Measurements from ENCODE around the gene NR1D2. TPM values are rescaled to one million over a fixed set of nuclear protein-coding genes. Genes with fewer than 3 reads are reported as not detected.

The NR1D2 gene
- total and polyA plus RNA-seq, 2 donors (not counting 1 experiment from before 2014, with no cell fraction given) = 9.9 to 58.2 TPM

DNA sequence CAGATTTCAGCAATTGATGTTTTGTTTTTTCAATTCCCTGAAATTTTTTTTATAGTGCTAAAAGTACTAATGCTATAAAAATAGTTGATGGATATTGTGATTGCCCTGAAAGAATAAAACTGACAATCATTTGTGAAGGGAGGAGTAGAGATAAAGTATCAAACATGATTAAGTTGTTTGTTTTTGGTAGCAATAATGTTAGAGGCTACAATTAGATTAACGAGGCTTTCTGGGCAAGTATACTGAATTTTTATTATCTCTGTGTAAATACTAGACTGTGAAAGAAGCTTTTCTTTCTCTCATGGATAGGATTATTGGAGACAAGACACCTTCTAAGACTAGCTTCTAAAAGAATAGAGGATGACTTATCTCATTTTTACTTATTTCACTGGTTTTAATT, 15.6 kb downstream of the NR1D2 start:
- TF ChIP-seq EZH2 (IDR thresholded peaks at IDR 0.05; ENCODE audit: borderline replicate concordance, insufficient read depth, low read depth, low read length, poor library complexity, severe bottlenecking) = no peak
- TF ChIP-seq, protein P1, sequence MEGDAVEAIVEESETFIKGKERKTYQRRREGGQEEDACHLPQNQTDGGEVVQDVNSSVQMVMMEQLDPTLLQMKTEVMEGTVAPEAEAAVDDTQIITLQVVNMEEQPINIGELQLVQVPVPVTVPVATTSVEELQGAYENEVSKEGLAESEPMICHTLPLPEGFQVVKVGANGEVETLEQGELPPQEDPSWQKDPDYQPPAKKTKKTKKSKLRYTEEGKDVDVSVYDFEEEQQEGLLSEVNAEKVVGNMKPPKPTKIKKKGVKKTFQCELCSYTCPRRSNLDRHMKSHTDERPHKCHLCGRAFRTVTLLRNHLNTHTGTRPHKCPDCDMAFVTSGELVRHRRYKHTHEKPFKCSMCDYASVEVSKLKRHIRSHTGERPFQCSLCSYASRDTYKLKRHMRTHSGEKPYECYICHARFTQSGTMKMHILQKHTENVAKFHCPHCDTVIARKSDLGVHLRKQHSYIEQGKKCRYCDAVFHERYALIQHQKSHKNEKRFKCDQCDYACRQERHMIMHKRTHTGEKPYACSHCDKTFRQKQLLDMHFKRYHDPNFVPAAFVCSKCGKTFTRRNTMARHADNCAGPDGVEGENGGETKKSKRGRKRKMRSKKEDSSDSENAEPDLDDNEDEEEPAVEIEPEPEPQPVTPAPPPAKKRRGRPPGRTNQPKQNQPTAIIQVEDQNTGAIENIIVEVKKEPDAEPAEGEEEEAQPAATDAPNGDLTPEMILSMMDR (IDR thresholded peaks at IDR 0.05) = no peak
- peaks cover 2 to 45% of the 10 kb centered on the region in 2 experiments for H3K36me3 ChIP-seq (replicated peaks in 1 of 2; ENCODE audit: control extremely low read depth in 1 of 2, control insufficient read depth in 1 of 2, extremely low read depth in 1 of 2, insufficient read depth in 2 of 2, low read length in 1 of 2)
- no peak overlapping the region for H3K9ac ChIP-seq (ENCODE audit: low read length)
- peaks cover 9% of the 10 kb centered on the region for H3K4me1 Mint-ChIP-seq
- no peak overlapping the region for H2AFZ ChIP-seq (ENCODE audit: insufficient read depth, low read depth, low read length, poor library complexity, severe bottlenecking)
- no peak overlapping the region for H3K27ac ChIP-seq (ENCODE audit: low read length in 2 of 2)
- CTCF ChIA-PET = no interaction called here
- DNase-seq = no peak
- intact Hi-C loops (cut with micrococcal nuclease) = no loop called here
- H3K9me3 ChIP-seq (ENCODE audit: control extremely low read depth in 1 of 3, control insufficient read depth in 2 of 3, insufficient read depth in 1 of 3, low read length in 2 of 3) = no peaks in the 10 kb centered on the region
- H3K4me3 ChIP-seq (ENCODE audit: control extremely low read depth in 1 of 5, extremely low read depth in 1 of 5, insufficient read depth in 1 of 5, low read depth in 2 of 5, low read length in 4 of 5) = no peak overlapping the region
- H3K27me3 ChIP-seq (replicated peaks in 1 of 4; ENCODE audit: control extremely low read depth in 1 of 4, control insufficient read depth in 3 of 4, insufficient read depth in 4 of 4, low read length in 3 of 4) = no peaks in the 10 kb centered on the region
- no peaks in the 10 kb centered on the region for H3K9me3 Mint-ChIP-seq (ENCODE audit: insufficient read depth)
- H3K4me3 Mint-ChIP-seq = no peak overlapping the region
- no peak for ATAC-seq (ENCODE audit: low read depth)
- no peak overlapping the region for H3K27ac Mint-ChIP-seq
- no peaks in the 10 kb centered on the region for H3K4me1 ChIP-seq (ENCODE audit: control insufficient read depth in 2 of 2, insufficient read depth in 2 of 2, low read length in 2 of 2)
- POLR2A ChIA-PET = interaction anchor here (0.6 kb wide), 1 partner anchor 115 kb away, joined by 3 read pairs; no protein-coding TSS in a partner anchor
- no CpG with 5 or more reads among the region's 1 CpG for WGBS (ENCODE audit: insufficient coverage)
- no peaks in the 10 kb centered on the region for H3K27me3 Mint-ChIP-seq
- no peak overlapping the region for H3K4me2 ChIP-seq (replicated peaks; ENCODE audit: low read depth, low read length, poor library complexity, severe bottlenecking)
- H3K79me2 ChIP-seq (ENCODE audit: control insufficient read depth, insufficient read depth, low read length) = peaks cover 33% of the 10 kb centered on the region
- H4K20me1 ChIP-seq (ENCODE audit: control insufficient read depth, insufficient read depth, low read length, poor library complexity, severe bottlenecking) = peaks cover 68% of the 10 kb centered on the region

DNA sequence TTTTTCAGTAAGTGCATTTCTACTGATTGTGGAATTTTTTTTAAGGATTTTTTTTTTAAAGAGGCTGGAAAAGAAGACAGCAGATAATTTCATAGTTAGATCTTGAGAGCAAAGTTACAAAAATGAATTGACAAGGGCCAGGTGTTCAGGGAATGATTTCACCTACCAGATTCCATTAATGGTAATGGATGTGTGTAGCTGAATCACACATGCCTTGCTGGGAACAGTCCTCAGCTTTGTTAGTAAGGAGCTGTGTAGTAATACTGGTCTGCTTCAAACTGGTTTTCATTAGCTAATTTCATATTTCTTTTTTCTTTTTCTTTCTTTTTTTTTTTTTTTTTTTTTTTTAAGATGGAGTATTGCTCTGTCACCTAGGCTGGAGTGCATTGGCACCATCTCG, 16.0 kb downstream of the NR1D2 start:
- Histone ChIP-seq H3K4me3 (ENCODE audit: control extremely low read depth in 1 of 5, extremely low read depth in 1 of 5, insufficient read depth in 1 of 5, low read depth in 2 of 5, low read length in 4 of 5) (no peak overlapping the region), H3K9me3 (ENCODE audit: control extremely low read depth in 1 of 3, control insufficient read depth in 2 of 3, insufficient read depth in 1 of 3, low read length in 2 of 3) (no peaks in the 10 kb centered on the region), H3K4me2 (replicated peaks; ENCODE audit: low read depth, low read length, poor library complexity, severe bottlenecking) (no peak overlapping the region), H3K9ac (ENCODE audit: low read length) (no peak overlapping the region), H2AFZ (ENCODE audit: insufficient read depth, low read depth, low read length, poor library complexity, severe bottlenecking) (no peak overlapping the region), H3K27me3 (replicated peaks in 1 of 4; ENCODE audit: control extremely low read depth in 1 of 4, control insufficient read depth in 3 of 4, insufficient read depth in 4 of 4, low read length in 3 of 4) (no peaks in the 10 kb centered on the region), H3K4me1 (ENCODE audit: control insufficient read depth in 2 of 2, insufficient read depth in 2 of 2, low read length in 2 of 2) (no peaks in the 10 kb centered on the region), H3K27ac (ENCODE audit: low read length in 2 of 2) (no peak overlapping the region), H4K20me1 (ENCODE audit: control insufficient read depth, insufficient read depth, low read length, poor library complexity, severe bottlenecking) (peaks cover 68% of the 10 kb centered on the region), H3K79me2 (ENCODE audit: control insufficient read depth, insufficient read depth, low read length) (peaks cover 33% of the 10 kb centered on the region), H3K36me3 (replicated peaks in 1 of 2; ENCODE audit: control extremely low read depth in 1 of 2, control insufficient read depth in 1 of 2, extremely low read depth in 1 of 2, insufficient read depth in 2 of 2, low read length in 1 of 2) (peaks cover 2 to 49% of the 10 kb centered on the region in 2 experiments)
- TF ChIP-seq, protein P1 (IDR thresholded peaks at IDR 0.05) = no peak
- no peak for TF ChIP-seq EZH2 (IDR thresholded peaks at IDR 0.05; ENCODE audit: borderline replicate concordance, insufficient read depth, low read depth, low read length, poor library complexity, severe bottlenecking)
- Mint-ChIP-seq H3K9me3 (ENCODE audit: insufficient read depth) (no peaks in the 10 kb centered on the region), H3K27ac (no peak overlapping the region), H3K4me1 (peaks cover 6% of the 10 kb centered on the region), H3K27me3 (no peaks in the 10 kb centered on the region), H3K4me3 (no peak overlapping the region)
- ATAC-seq (ENCODE audit: low read depth) = no peak
- DNase-seq = no peak
- CTCF ChIA-PET = interaction anchor here (0.7 to 1.0 kb wide), 2 partner anchors 9 to 72 kb away, joined by 4 read pairs; no protein-coding TSS in a partner anchor
- intact Hi-C loops (cut with micrococcal nuclease) = no loop called here
- WGBS (ENCODE audit: insufficient coverage) = 88% methylated on average over 1 of the region's 1 CpG
- POLR2A ChIA-PET = interaction anchor here (0.6 kb wide), 1 partner anchor 115 kb away, joined by 3 read pairs; no protein-coding TSS in a partner anchor
